Middle frontal gyrus (tissue), 1 donor: ENCODE data around the gene GNPAT.

Experiments used
- DNase-seq: peaks from one replicate; pipeline ENCODE4 v3.0.0-alpha.2; 2015; ENCODE audit warnings: low spot score; ENCODE audit errors: extremely low spot score

Gene GNPAT

GRCh38 chr1:231317306-231318014 is 76.4 kb downstream of the GNPAT start:
- DNase-seq: no peak

- no peak for DNase-seq
Observed at GRCh38 chr1:231318015-231318355, 77.0 kb downstream of the GNPAT start.

DNA sequence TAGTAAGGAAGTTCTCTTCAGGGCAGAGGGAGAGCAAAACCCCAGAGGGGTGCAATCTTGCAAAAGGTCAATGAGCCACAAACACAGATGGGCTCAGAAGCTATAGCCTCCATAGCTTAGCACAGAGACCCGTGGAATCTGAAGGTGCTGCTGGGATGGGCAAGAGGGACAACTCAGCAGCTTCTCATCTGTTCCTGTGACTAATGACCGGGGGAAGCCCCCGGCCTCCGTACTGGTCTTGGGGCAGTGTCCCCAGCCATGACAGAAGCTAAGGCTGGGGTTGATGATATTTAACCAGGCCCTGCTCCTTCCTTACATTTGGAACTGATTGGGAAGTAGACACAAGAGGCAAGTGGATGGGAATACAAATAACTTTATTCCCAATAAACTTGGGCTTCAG is 77.6 kb downstream of the GNPAT start:
- DNase-seq: no peak

GRCh38 chr1:231319080-231319479 is 78.1 kb downstream of the GNPAT start:
- no peak for DNase-seq

DNA sequence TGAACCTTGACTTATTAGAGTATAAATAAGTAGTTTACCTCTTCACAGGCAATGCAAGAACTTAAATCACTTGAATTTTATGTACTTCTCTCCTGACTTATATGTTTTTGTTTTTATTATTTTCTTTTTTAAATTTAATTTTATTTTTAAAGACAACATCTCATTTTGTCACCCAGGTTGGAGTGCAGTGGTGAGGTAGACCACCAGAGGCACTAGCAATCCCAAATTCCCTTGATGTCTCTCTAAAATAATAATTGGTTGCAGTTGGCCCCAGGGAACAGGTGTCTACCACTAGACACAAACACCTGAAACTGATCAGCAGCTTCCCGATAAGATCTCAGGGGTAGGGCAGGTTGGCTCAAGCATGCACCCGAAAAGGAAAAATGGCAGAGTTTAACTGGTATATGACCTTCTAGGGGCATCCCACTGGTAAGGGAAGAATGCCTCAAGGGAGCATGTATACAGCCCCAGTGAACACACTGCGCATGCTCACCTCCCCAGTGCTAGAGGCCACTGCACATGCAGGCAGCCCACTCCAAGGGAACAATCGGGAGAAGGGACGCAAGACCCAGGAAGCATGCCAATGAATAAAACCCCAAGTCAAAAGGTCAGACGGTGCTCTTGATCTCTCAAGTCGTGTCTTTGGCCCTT is 82.0 kb downstream of the GNPAT start:
- DNase-seq: no peak

- no peak for DNase-seq
Observed at GRCh38 chr1:231324660-231325059, 83.6 kb downstream of the GNPAT start.

DNA sequence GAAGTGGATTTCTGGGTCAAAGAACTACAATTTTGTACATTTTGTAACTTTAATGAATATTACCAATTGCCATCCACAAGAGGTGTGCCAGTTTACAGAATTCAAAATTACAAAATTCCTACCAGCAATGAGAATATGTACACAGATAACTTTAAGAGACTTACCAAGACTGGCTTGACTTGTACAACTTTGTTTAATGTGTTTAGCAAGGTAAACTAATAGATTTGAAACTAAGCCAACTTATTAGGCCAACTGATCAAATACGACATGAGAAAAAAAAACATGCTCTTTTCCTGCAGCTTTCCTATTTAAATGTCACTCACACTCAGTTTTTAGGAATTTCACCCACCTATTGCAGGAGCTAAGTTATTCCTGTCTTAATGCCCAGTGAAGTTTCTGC is 85.2 kb downstream of the GNPAT start:
- no peak for DNase-seq
